ENCODE results near the gene KMT2B.

- TF ChIP-seq, protein P1, sequence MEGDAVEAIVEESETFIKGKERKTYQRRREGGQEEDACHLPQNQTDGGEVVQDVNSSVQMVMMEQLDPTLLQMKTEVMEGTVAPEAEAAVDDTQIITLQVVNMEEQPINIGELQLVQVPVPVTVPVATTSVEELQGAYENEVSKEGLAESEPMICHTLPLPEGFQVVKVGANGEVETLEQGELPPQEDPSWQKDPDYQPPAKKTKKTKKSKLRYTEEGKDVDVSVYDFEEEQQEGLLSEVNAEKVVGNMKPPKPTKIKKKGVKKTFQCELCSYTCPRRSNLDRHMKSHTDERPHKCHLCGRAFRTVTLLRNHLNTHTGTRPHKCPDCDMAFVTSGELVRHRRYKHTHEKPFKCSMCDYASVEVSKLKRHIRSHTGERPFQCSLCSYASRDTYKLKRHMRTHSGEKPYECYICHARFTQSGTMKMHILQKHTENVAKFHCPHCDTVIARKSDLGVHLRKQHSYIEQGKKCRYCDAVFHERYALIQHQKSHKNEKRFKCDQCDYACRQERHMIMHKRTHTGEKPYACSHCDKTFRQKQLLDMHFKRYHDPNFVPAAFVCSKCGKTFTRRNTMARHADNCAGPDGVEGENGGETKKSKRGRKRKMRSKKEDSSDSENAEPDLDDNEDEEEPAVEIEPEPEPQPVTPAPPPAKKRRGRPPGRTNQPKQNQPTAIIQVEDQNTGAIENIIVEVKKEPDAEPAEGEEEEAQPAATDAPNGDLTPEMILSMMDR (conservative IDR thresholded peaks at IDR 0.05; ENCODE audit: low read depth in 2 of 2) = no peak
- no peak for TF ChIP-seq POLR2AphosphoS5 (IDR thresholded peaks at IDR 0.05; ENCODE audit: low read depth)
Observed at GRCh38 chr19:35669566-35669965, 48.2 kb upstream of the KMT2B start.
